ENCODE data around the gene RHNO1. TPM values are rescaled to one million over a fixed set of nuclear protein-coding genes. Genes with fewer than 3 reads are reported as not detected.
A peak's percentile ranks its signal among the peaks of the same experiment; 100 is the strongest.

Gene RHNO1
- total and polyA plus RNA-seq, 11 donors = 3.1 to 15.0 (median 5.7) TPM

DNA sequence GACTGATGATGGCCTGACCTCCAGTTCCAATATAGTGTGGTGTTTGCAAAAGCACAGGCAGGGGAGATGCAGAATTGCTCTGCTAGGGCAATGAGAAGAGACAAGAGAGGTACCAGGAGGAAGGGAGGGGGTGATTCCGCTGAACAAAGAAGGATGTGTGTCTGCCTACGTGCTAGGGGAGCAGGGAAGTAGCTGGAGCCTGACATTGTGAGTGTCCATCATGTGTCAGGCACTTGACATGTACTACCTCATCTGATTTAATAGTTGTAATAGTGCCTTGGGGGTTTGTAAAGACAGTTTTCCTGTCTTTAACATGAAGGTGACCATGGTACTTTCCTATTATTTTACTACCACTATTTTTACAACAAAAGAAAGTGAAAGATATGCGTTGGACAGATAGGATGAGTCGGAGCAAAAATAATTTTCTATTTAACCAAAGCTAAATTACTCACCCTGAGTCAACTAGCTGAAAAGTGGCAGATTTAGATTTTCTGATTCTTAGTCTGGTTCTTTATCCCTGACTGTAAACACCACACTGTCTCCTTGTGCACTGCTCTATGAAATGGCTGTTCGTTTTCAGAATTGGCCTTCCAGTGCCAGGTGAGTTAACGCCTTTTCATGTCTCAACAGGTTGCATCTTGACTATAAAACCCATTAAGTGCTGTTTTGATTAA is 48.4 kb downstream of the RHNO1 start:
- Histone ChIP-seq H3K4me1 (peaks cover 0 to 3% (median 0%) of the 10 kb centered on the region in 12 donors), H3K9me3 (no peaks in the 10 kb centered on the region), H3K27me3 (no peaks in the 10 kb centered on the region), H3K27ac (no peak overlapping the region), H3K4me3 (no peak overlapping the region), H3K36me3 (peaks cover 0 to 95% (median 67%) of the 10 kb centered on the region in 9 donors)
- DNase-seq = no peak
- intact Hi-C loops (cut with DNase I) = no loop called here
- no peak for TF ChIP-seq CTCF (IDR thresholded peaks at IDR 0.05)
- no peak for TF ChIP-seq POLR2A (IDR thresholded peaks at IDR 0.05)
- ATAC-seq = no peak
- 91 to 93% (median 92%) methylated on average over 6 of the region's 6 CpGs for WGBS, 4 donors

DNA sequence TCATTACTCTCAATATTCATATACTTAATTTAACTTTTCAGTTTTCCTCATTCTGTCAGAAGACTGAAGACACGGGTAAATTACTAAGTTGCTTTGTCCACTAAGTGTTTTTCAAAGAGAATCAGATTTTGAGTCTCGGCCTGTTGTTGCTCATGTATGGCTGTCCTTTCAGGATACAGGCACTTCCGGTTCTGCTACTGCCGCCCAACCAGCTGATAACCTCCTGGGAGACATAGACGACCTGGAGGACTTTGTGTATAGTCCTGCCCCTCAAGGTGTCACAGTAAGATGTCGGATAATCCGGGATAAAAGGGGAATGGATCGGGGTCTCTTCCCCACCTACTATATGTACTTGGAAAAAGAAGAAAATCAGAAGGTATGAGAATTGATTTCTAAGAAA is 53.8 kb downstream of the RHNO1 start:
- DNase-seq (no peak), ATAC-seq (peak in 1 of 4 donors; percentile 34)
- H3K27ac ChIP-seq = no peak overlapping the region
- no peaks in the 10 kb centered on the region for H3K4me1 ChIP-seq
- H3K36me3 ChIP-seq = peaks cover 0 to 96% (median 69%) of the 10 kb centered on the region in 9 donors
- H3K27me3 ChIP-seq = no peaks in the 10 kb centered on the region
- WGBS, 4 donors = 57 to 77% (median 67%) methylated on average over 8 of the region's 8 CpGs
- intact Hi-C loops (cut with DNase I) = no loop called here
- no peak overlapping the region for H3K4me3 ChIP-seq
- no peaks in the 10 kb centered on the region for H3K9me3 ChIP-seq
- TF ChIP-seq CTCF (IDR thresholded peaks at IDR 0.05) (no peak), POLR2A (IDR thresholded peaks at IDR 0.05) (no peak)

GRCh38 chr12:2933586-2933985 is 56.6 kb downstream of the RHNO1 start:
- Histone ChIP-seq H3K27me3 (no peaks in the 10 kb centered on the region), H3K4me3 (no peak overlapping the region), H3K27ac (no peak overlapping the region), H3K9me3 (no peaks in the 10 kb centered on the region), H3K4me1 (no peaks in the 10 kb centered on the region), H3K36me3 (peaks cover 0 to 90% (median 64%) of the 10 kb centered on the region in 9 donors)
- 97 to 99% (median 98%) methylated on average over 6 of the region's 6 CpGs for WGBS, 4 donors
- TF ChIP-seq POLR2A (IDR thresholded peaks at IDR 0.05) = no peak
- DNase-seq (no peak), ATAC-seq (no peak)
- intact Hi-C loops (cut with DNase I) = loop anchor here in 1 of 10 donors (2.0 kb wide), 1 partner anchor 17 kb away; no protein-coding TSS in a partner anchor

GRCh38 chr12:2934371-2934770 is 57.3 kb downstream of the RHNO1 start:
- H3K27ac ChIP-seq = no peak overlapping the region
- H3K9me3 ChIP-seq = no peaks in the 10 kb centered on the region
- 91 to 94% (median 93%) methylated on average over 6 of the region's 6 CpGs for WGBS, 4 donors
- DNase-seq (no peak), ATAC-seq (no peak)
- no peaks in the 10 kb centered on the region for H3K4me1 ChIP-seq
- intact Hi-C loops (cut with DNase I) = no loop called here
- no peaks in the 10 kb centered on the region for H3K27me3 ChIP-seq
- no peak for TF ChIP-seq POLR2A (IDR thresholded peaks at IDR 0.05)
- TF ChIP-seq CTCF (IDR thresholded peaks at IDR 0.05) = no peak
- H3K36me3 ChIP-seq = peaks cover 0 to 93% (median 72%) of the 10 kb centered on the region in 9 donors
- no peak overlapping the region for H3K4me3 ChIP-seq

- no peak for DNase-seq
- 94 to 97% (median 95%) methylated on average over 11 of the region's 11 CpGs for WGBS, 4 donors
- intact Hi-C loops (cut with DNase I) = no loop called here
- Histone ChIP-seq H3K27me3 (no peaks in the 10 kb centered on the region), H3K27ac (no peak overlapping the region), H3K9me3 (no peaks in the 10 kb centered on the region), H3K36me3 (peaks cover 0 to 92% (median 68%) of the 10 kb centered on the region in 9 donors), H3K4me1 (no peaks in the 10 kb centered on the region), H3K4me3 (no peak overlapping the region)
- TF ChIP-seq CTCF (IDR thresholded peaks at IDR 0.05) (no peak), POLR2A (IDR thresholded peaks at IDR 0.05) (no peak)
- ATAC-seq = no peak
Observed at GRCh38 chr12:2936301-2936700, 59.3 kb downstream of the RHNO1 start.
